HEK293 (cell line): ENCODE data around the gene MAP3K9.

Experiments used
- CTCF ChIA-PET: fragments of 350-600 bp; formaldehyde crosslinking; extraction: SDS; loops from one replicate; lab custom pipeline; 2021; ENCODE audit warnings: antibody characterized with exemption; lab: Yijun Ruan, JAX
- POLR2A ChIA-PET: fragments of 300-600 bp; formaldehyde crosslinking; extraction: SDS; loops from one replicate; lab custom pipeline; 2020; ENCODE audit warnings: antibody characterized with exemption, inconsistent platforms; lab: Yijun Ruan, JAX
- H3K27ac ChIP-seq: fragments of 200-500 bp; sonication (Bioruptor generic); 2 replicates; pipeline ENCODE4 v1.5.1; 2014; ENCODE audit warnings: low read depth, low read length, control low read depth, inconsistent platforms; ENCODE audit errors: extremely low read depth
- H3K36me3 ChIP-seq, 2 experiments: fragments of 200-500 bp in 1 of 2; sonication (Bioruptor generic) in 1 of 2; 1 replicate in 1 of 2; 2 replicates in 1 of 2; pipeline ENCODE4 v1.5.1; 2014 to 2017; ENCODE audit warnings: inconsistent platforms in 2 of 2, low read length in 2 of 2; ENCODE audit not compliant: control insufficient read depth in 2 of 2, insufficient read depth in 1 of 2
- H3K4me1 ChIP-seq: fragments of 200-500 bp; sonication (Bioruptor generic); 2 replicates; pipeline ENCODE4 v1.5.1; 2014; ENCODE audit warnings: mild to moderate bottlenecking, low read length, inconsistent platforms; ENCODE audit not compliant: control insufficient read depth, insufficient read depth
- H3K4me3 ChIP-seq: 2 replicates; pipeline ENCODE4 v1.5.1; 2011; ENCODE audit warnings: low read depth, mild to moderate bottlenecking, control low read depth, low read length, moderate library complexity
- H3K9me3 ChIP-seq: fragments of 200-500 bp; sonication (Bioruptor generic); 2 replicates; pipeline ENCODE4 v1.5.1; 2014; ENCODE audit warnings: low read depth, low read length, inconsistent platforms; ENCODE audit not compliant: control insufficient read depth, insufficient read depth
- BCL6B ChIP-seq: fragments of 450-650 bp; formaldehyde crosslinking; IDR thresholded peaks from 2 replicates; pipeline ENCODE4 v1.5.1; 2017; ENCODE audit warnings: missing biosample characterization, missing genetic modification characterization
- HOXC10 ChIP-seq: sonication (generic); formaldehyde crosslinking; IDR thresholded peaks from 2 replicates; pipeline ENCODE4 v1.8.1; 2023; ENCODE audit warnings: mild to moderate bottlenecking, missing genetic modification reagents
- IKZF3 ChIP-seq: fragments of 450-650 bp; IDR thresholded peaks from 2 replicates; pipeline ENCODE4 v1.5.0; 2018; ENCODE audit warnings: missing biosample characterization, mild to moderate bottlenecking, missing genetic modification characterization, moderate library complexity
- INSM2 ChIP-seq: fragments of 450-650 bp; formaldehyde crosslinking; IDR thresholded peaks from 2 replicates; pipeline ENCODE4 v1.5.1; 2016; ENCODE audit warnings: missing biosample characterization, missing genetic modification characterization
- KLF7 ChIP-seq: fragments of 450-650 bp; formaldehyde crosslinking; IDR thresholded peaks from 2 replicates; pipeline ENCODE4 v1.5.1; 2016; ENCODE audit warnings: missing biosample characterization, missing genetic modification characterization, borderline replicate concordance
- PRDM6 ChIP-seq: fragments of 450-650 bp; formaldehyde crosslinking; IDR thresholded peaks from 2 replicates; pipeline ENCODE4 v1.5.1; 2017; ENCODE audit warnings: missing biosample characterization, missing genetic modification characterization
- SP7 ChIP-seq: fragments of 450-650 bp; formaldehyde crosslinking; IDR thresholded peaks from 2 replicates; pipeline ENCODE4 v1.5.1; 2016; ENCODE audit warnings: missing biosample characterization, missing genetic modification characterization
- ZBTB26 ChIP-seq: fragments of 450-650 bp; formaldehyde crosslinking; optimal IDR thresholded peaks from 2 replicates; pipeline ENCODE3; 2016; ENCODE audit warnings: missing biosample characterization, mild to moderate bottlenecking, missing genetic modification characterization
- ZBTB49 ChIP-seq: fragments of 450-650 bp; formaldehyde crosslinking; IDR thresholded peaks from 2 replicates; pipeline ENCODE4 v1.5.1; 2016; ENCODE audit warnings: missing biosample characterization, missing genetic modification characterization, low read depth
- ZFP3 ChIP-seq: fragments of 450-650 bp; formaldehyde crosslinking; IDR thresholded peaks from 2 replicates; pipeline ENCODE4 v1.5.1; 2016; ENCODE audit warnings: low read depth, missing biosample characterization, missing genetic modification characterization
- ZNF16 ChIP-seq: fragments of 450-650 bp; formaldehyde crosslinking; IDR thresholded peaks from 2 replicates; pipeline ENCODE4 v1.5.1; 2016; ENCODE audit warnings: low read depth, missing biosample characterization, missing genetic modification characterization
- ZNF23 ChIP-seq: fragments of 450-650 bp; formaldehyde crosslinking; IDR thresholded peaks from 2 replicates; pipeline ENCODE4 v1.5.1; 2016; ENCODE audit warnings: missing biosample characterization, missing genetic modification characterization, borderline replicate concordance
- ZNF621 ChIP-seq: fragments of 450-650 bp; formaldehyde crosslinking; IDR thresholded peaks from 2 replicates; pipeline ENCODE4 v1.5.1; 2017; ENCODE audit warnings: missing biosample characterization, missing genetic modification characterization
- ZNF658 ChIP-seq: fragments of 450-650 bp; formaldehyde crosslinking; IDR thresholded peaks from 2 replicates; pipeline ENCODE4; 2016; ENCODE audit warnings: missing biosample characterization, missing genetic modification characterization
- ZNF660 ChIP-seq: fragments of 450-650 bp; IDR thresholded peaks from 2 replicates; pipeline ENCODE4 v1.5.1; 2018; ENCODE audit warnings: missing biosample characterization, mild to moderate bottlenecking, missing genetic modification characterization
- ZSCAN30 ChIP-seq: fragments of 450-650 bp; IDR thresholded peaks from 2 replicates; pipeline ENCODE4 v1.5.1; 2018; ENCODE audit warnings: missing biosample characterization, mild to moderate bottlenecking, missing genetic modification characterization, moderate library complexity
- TF ChIP-seq, protein P1 (sequence below): fragments of 450-650 bp; formaldehyde crosslinking; IDR thresholded peaks from 2 replicates; pipeline ENCODE4; 2016; ENCODE audit warnings: missing biosample characterization, missing genetic modification characterization

Gene MAP3K9

GRCh38 chr14:70698288-70698687 lies 111.0 kb downstream of the MAP3K9 start:
- H3K4me3 ChIP-seq: no peak overlapping the region
- ChIA-PET POLR2A (no interaction called here), CTCF (interaction anchor here (0.5 kb wide), 1 partner anchor 15 kb away, joined by 3 read pairs; no protein-coding TSS in a partner anchor)
- no peak overlapping the region for H3K27ac ChIP-seq
- no peaks in the 10 kb centered on the region for H3K36me3 ChIP-seq
- H3K9me3 ChIP-seq: no peaks in the 10 kb centered on the region
- no peak for TF ChIP-seq BCL6B (tag by site-specific recombination)
- no peak for TF ChIP-seq PRDM6 (tag by site-specific recombination)
- TF ChIP-seq, protein P1, sequence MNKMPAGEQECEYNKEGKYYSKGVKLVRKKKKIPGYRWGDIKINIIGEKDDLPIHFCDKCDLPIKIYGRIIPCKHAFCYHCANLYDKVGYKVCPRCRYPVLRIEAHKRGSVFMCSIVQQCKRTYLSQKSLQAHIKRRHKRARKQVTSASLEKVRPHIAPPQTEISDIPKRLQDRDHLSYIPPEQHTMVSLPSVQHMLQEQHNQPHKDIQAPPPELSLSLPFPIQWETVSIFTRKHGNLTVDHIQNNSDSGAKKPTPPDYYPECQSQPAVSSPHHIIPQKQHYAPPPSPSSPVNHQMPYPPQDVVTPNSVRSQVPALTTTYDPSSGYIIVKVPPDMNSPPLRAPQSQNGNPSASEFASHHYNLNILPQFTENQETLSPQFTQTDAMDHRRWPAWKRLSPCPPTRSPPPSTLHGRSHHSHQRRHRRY: no peak
- no peak for TF ChIP-seq ZNF621
- no peak for TF ChIP-seq ZNF658 (tag by site-specific recombination)
- TF ChIP-seq ZNF660 (tag by site-specific recombination): no peak
- no peak for TF ChIP-seq IKZF3 (tag by site-specific recombination)
- no peak for TF ChIP-seq ZBTB26 (tag by site-specific recombination)
- no peak for TF ChIP-seq ZFP3 (tag by site-specific recombination)
- no peak for TF ChIP-seq HOXC10 (CRISPR knock-in tag)
- no peak for TF ChIP-seq KLF7 (tag by site-specific recombination)
- H3K4me1 ChIP-seq: no peaks in the 10 kb centered on the region

DNA sequence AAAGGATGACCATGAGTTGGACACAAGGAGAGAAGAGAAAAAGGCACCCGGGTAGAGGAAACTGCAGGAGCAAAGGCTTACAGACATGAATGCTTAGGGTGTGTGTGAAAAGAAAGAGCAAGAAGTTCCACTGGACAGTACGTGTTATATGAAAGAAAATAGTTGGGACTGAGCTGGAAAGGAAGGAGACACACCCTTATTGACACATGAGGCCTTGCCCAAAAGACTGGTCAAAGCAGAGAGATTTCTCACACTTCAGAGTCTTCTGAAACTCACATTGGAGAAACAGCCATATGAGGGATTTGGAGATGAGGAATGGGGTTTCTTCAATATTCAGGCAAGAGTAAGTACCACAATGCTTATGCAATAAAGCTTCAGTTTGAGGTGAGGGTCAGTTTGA lies 111.6 kb downstream of the MAP3K9 start:
- TF ChIP-seq SP7 (tag by site-specific recombination): no peak
- no peak for TF ChIP-seq KLF7 (tag by site-specific recombination)
- no peak for TF ChIP-seq ZSCAN30 (tag by site-specific recombination)
- no peak for TF ChIP-seq ZBTB49 (tag by site-specific recombination)
- no peak for TF ChIP-seq ZBTB26 (tag by site-specific recombination)
- no peak for TF ChIP-seq INSM2
- no peak for TF ChIP-seq ZNF23
- no peak for TF ChIP-seq ZNF16 (tag by site-specific recombination)
- ChIA-PET POLR2A (no interaction called here), CTCF (interaction anchor here (0.5 kb wide), 2 partner anchors 9 to 16 kb away, joined by 3 to 4 read pairs; no protein-coding TSS in a partner anchor)
- Histone ChIP-seq H3K4me1 (no peaks in the 10 kb centered on the region), H3K4me3 (no peak overlapping the region), H3K36me3 (no peaks in the 10 kb centered on the region), H3K9me3 (no peaks in the 10 kb centered on the region), H3K27ac (no peak overlapping the region)
